Natural killer cell treated with Interleukin-12 subunit alpha and Interleukin-12 subunit beta and Interleukin-15 and Interleukin-18, amount 100 ng/mL, for 72 hours (primary cell): Measurements from ENCODE around the gene SIT1. TPM values are rescaled to one million over a fixed set of nuclear protein-coding genes. Genes with fewer than 3 reads are reported as not detected.
"Not testable (repeated sequence)": the region's sequence is repeated elsewhere in the genome, so short reads cannot be mapped to it uniquely, and the experiment has no call there.

Source experiments
- ATAC-seq, 2 donors: fragments of 150-1000 bp; cut with Tn5 transposase in 1 of 2; sonication (Bioruptor Pico), chemical (Tn5 transposase) in 1 of 2; 2 replicates each; pipeline ENCODE4 v1.10.0; 2021
- DNase-seq: peaks from one replicate; pipeline ENCODE4 v3.0.0; 2022; ENCODE audit warnings: low spot score
- H3K27ac Mint-ChIP-seq, 2 donors: 1 replicate in 1 of 2; 2 replicates in 1 of 2; pipeline ENCODE4 v1.8.0; 2022; ENCODE audit warnings: mixed read lengths in 2 of 2, mild to moderate bottlenecking in 1 of 2, moderate library complexity in 1 of 2
- H3K27me3 Mint-ChIP-seq, 2 donors: 1 replicate in 1 of 2; 2 replicates in 1 of 2; pipeline ENCODE4 v1.8.0; 2022; ENCODE audit warnings: mixed read lengths in 2 of 2
- H3K36me3 Mint-ChIP-seq: one replicate; pipeline ENCODE4 v1.8.0; 2022; ENCODE audit warnings: mixed read lengths
- H3K4me1 Mint-ChIP-seq, 2 donors: 1 replicate in 1 of 2; 2 replicates in 1 of 2; pipeline ENCODE4 v1.8.0; 2022; ENCODE audit warnings: low read depth in 2 of 2, mixed read lengths in 2 of 2, mild to moderate bottlenecking in 1 of 2
- H3K4me3 Mint-ChIP-seq: one replicate; pipeline ENCODE4 v1.8.0; 2022; ENCODE audit warnings: mixed read lengths
- H3K9me3 Mint-ChIP-seq: 2 replicates; pipeline ENCODE4 v1.8.0; 2022; ENCODE audit warnings: mixed read lengths
- total RNA-seq, 2 donors: library from RNA; stranded (reverse); gene quantifications; one replicate each; pipeline ENCODE4 v1.2.3, GENCODE V29; 2022

Gene SIT1
- total RNA-seq, 2 donors from 2014 or later, result 3.5 to 7.1 TPM

DNA sequence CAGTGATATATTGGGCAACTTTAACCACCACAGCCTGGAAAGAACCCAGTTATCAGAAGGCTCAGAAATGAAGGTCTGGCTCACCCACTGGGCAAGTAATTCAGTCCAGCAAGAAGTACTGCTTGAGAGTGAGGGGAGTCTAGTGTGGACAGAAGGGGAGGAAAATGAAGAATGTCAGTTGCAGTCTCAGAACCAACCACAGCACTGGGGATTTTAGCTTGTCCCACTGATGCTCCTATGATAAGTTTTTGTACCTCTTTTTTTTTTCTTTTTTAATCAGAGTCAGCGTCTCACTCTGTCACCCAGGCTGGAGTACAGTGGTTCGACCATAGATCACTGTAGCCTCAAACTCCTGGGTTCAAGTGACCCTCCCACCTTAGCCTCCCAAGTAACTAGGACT, 23.2 kb downstream of the SIT1 start:
- no peaks in the 10 kb centered on the region for H3K36me3 Mint-ChIP-seq
- no peaks in the 10 kb centered on the region for H3K27me3 Mint-ChIP-seq
- DNase-seq (no peak), ATAC-seq (no peak)
- no peak overlapping the region for H3K4me3 Mint-ChIP-seq
- peaks cover 3 to 4% of the 10 kb centered on the region in 2 donors for H3K4me1 Mint-ChIP-seq
- H3K27ac Mint-ChIP-seq, result no peak overlapping the region
- H3K9me3 Mint-ChIP-seq, result no peaks in the 10 kb centered on the region

DNA sequence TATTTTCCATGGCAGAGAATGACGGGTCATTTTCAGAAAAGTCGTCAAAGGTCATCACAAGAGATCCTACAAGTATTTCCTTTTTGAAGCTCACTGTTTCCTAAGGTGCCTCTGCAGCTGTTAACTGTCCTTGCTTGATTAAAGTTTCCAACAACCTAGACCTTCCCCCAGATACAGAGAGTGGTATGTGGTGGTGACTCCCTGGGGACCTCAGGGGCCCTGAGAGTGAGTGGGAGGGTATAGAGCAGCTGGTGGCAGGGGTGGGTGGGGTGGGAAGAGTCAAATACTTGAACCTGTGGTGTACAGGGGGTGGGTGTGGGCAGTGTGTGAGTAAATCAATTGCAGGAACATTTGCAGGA, 31.0 kb downstream of the SIT1 start:
- DNase-seq (no peak), ATAC-seq (peak in 1 of 2 donors; percentile 3)
- peak overlapping the region; percentile 92 to 97 for H3K27ac Mint-ChIP-seq
- H3K9me3 Mint-ChIP-seq, result no peaks in the 10 kb centered on the region
- H3K27me3 Mint-ChIP-seq, result no peaks in the 10 kb centered on the region
- H3K4me3 Mint-ChIP-seq, result peak overlapping the region; percentile 90
- no peaks in the 10 kb centered on the region for H3K36me3 Mint-ChIP-seq
- H3K4me1 Mint-ChIP-seq, result peaks cover 44 to 45% of the 10 kb centered on the region in 2 donors

DNA sequence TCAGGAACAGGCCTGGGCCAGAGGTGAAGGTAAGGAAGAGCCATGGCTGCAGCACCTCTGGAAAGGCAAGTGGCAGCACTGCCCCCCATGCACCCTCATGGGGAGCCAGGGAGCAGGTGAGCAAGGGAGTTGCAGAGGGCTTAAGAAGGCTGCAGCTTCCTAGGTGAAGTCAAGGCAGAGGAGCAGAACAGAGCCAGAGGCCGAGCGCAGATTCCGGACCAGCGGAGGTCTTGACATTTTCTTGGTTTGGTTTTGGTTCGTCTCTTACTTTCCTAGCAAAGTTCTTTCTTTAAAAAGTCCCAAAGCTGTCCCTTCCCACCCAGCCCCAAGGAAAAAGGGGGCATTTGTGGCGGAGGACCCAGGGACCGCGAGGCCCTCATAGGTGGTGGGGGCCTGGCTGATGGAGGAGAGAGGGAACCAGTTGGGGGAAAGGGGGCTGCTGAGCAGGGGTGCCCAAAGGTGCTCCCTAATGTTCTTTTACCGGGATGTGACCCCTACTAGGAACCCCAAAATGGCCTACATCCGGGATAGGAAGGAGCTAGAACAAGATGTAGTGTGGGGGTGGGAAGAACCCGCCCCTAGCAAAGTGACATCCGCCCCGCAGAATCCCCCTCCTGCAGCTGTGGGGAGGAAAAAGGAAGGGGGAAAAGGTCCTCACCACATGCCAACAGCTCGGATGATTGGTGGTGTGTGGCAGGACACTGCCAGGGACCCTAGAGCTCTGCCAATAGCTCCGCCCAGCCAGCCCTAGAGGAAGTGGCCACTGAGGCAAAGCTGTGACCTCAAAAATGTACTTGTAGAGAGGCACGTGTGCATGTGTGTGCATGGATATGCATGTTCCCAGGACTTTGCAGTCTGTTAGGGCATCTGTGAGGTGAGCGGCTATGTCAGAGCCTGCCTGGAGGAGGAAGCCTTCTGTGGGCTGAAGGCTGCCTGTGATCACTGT, 31.6 kb downstream of the SIT1 start:
- Mint-ChIP-seq H3K27me3 (no peaks in the 10 kb centered on the region), H3K4me1 (peaks cover 44 to 46% of the 10 kb centered on the region in 2 donors), H3K4me3 (peak overlapping the region; percentile 90), H3K27ac (peak overlapping the region; percentile 92 to 97), H3K36me3 (no peaks in the 10 kb centered on the region), H3K9me3 (no peaks in the 10 kb centered on the region)
- ATAC-seq, result peak; percentile 71 to 79
- peak; percentile 78 for DNase-seq

DNA sequence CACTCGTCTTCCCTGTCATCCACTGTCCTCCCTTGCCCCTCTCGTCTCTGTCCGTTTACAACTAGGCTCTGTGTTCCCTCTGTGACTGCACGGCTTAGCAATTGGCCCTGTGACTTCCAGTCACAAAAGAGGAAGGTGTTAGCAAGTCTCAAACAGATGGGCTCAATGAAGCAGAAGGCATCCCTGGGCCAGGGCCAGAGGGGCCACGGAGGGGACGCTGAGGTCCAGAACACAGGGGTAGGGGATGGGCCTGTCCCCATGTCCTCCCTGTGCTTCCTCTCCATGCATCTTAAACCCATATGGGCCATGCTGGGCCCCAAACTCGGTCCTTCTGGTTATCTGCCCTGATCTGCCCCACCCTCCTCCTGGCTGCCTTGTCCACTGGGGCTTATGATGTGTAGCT, 32.4 kb downstream of the SIT1 start, which contains the start of gene CD72:
TSS of gene CD72 (minus strand) at position 89 of the 403 bp plus-strand sequence. CDS start 110 bp downstream, outside the sequence.
- DNase-seq, result no peak
- Mint-ChIP-seq H3K27me3 (no peaks in the 10 kb centered on the region), H3K9me3 (no peaks in the 10 kb centered on the region), H3K4me1 (peaks cover 44 to 46% of the 10 kb centered on the region in 2 donors), H3K4me3 (peak within 1 kb of the TSS; percentile 90), H3K27ac (peak within 1 kb of the TSS; percentile 92 to 97), H3K36me3 (no peaks in the 10 kb centered on the region)
- ATAC-seq, result no peak

DNA sequence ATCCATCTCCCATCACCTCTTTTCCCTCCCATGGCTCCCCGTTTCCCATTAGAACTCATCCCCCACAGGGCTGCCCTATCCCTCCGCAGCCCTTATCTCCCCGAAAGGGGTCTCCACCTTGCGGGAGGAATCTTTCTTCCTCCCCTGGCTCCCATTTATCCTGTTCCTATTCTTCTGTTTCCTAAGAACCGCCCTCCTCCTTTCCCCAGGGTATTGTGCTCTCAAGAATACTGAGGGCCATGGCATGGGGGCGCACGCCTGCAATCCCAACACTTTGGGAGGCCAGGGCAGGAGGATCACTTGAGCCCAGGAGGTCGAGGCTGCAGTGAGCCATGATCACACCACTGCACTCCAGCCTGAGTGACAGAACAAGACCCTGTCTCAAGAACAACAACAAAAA, 33.2 kb downstream of the SIT1 start:
- DNase-seq, result no peak
- H3K36me3 Mint-ChIP-seq, result no peaks in the 10 kb centered on the region
- no peaks in the 10 kb centered on the region for H3K27me3 Mint-ChIP-seq
- ATAC-seq, result no peak
- H3K9me3 Mint-ChIP-seq, result no peaks in the 10 kb centered on the region
- peak overlapping the region; percentile 90 for H3K4me3 Mint-ChIP-seq
- H3K27ac Mint-ChIP-seq, result peak overlapping the region; percentile 92 to 97
- peaks cover 44 to 46% of the 10 kb centered on the region in 2 donors for H3K4me1 Mint-ChIP-seq

DNA sequence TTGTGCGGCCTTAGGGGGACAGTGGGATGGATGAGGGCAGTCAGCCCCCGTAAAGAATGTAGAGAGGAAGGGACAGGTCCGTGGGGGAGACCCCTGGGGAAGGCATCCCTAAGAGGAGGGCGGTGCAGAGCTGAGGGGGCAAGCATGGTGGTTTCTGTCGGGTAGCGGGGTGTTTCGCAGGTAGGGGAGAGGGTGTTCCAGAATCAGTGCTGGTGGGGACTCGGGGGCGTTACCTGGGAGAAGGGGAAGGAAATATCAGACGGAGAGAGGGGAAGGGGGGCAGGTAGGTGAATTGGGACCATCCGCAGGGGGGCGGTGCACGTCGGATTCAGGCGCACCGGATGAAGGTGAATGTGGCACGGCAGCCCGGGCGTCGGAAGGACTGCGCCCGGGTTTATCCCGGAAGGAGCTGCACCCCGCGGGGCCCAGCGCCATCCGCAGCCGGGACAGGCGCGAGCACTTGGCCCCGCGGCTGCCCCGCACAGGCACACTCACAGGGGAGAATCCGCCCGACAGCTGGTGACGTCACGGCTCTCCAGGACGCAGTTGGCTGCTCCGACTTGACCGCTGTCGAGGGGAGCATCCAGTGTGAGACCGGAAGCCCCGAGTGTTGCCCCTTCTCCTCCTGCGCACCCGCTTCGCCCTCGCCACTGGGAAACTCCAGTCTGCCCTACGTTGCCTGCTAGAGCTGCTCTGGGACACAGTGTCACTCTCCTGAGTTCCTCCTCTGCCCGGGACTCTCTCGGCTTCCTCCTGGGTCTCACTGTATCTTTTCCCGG, 33.9 kb downstream of the SIT1 start:
- H3K27ac Mint-ChIP-seq, result peak overlapping the region; percentile 92 to 97
- DNase-seq, result peak; percentile 91
- peaks cover 44 to 46% of the 10 kb centered on the region in 2 donors for H3K4me1 Mint-ChIP-seq
- H3K4me3 Mint-ChIP-seq, result peak overlapping the region; percentile 90
- no peaks in the 10 kb centered on the region for H3K27me3 Mint-ChIP-seq
- no peaks in the 10 kb centered on the region for H3K9me3 Mint-ChIP-seq
- ATAC-seq, result peak; percentile 85 to 90
- H3K36me3 Mint-ChIP-seq, result no peaks in the 10 kb centered on the region

DNA sequence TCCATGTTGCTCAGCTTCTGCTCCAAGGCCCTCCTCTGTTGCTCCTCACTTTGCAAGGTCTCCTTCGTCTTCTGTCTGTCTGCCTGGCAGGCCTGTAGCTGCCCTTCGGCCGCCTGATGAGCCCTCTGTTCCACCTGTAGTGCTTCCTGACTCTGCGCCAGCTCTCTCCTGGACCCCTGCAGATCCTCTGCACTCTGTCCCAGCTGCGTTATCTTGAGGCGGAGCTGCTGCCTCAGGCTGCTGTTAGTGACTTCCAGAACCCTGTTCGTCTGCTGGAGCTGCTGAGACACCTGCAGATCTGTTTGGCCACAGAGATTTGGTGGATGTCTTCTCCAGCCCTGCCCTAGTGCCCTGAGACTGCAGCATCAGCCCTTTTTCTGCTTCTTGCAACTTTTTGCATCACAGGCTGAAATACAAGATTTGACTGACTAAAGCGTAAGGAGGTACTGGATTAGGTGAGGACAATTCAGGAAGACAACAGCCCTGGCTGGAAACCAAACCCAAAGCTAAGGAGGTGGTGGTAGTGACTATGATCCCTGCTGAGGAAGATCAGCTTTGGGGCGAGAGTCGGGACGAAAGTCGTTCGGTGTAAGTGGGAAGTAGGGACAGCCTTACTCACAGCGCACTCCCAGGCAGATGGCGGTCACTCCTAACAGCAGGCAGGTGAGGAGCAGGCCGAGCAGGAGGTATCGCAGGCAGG, 34.6 kb downstream of the SIT1 start:
- DNase-seq (no peak), ATAC-seq (no peak)
- H3K4me1 Mint-ChIP-seq, result peaks cover 51 to 52% of the 10 kb centered on the region in 2 donors
- no peaks in the 10 kb centered on the region for H3K9me3 Mint-ChIP-seq
- no peaks in the 10 kb centered on the region for H3K27me3 Mint-ChIP-seq
- H3K27ac Mint-ChIP-seq, result peak overlapping the region; percentile 92 to 97
- no peaks in the 10 kb centered on the region for H3K36me3 Mint-ChIP-seq
- H3K4me3 Mint-ChIP-seq, result peak overlapping the region; percentile 90

DNA sequence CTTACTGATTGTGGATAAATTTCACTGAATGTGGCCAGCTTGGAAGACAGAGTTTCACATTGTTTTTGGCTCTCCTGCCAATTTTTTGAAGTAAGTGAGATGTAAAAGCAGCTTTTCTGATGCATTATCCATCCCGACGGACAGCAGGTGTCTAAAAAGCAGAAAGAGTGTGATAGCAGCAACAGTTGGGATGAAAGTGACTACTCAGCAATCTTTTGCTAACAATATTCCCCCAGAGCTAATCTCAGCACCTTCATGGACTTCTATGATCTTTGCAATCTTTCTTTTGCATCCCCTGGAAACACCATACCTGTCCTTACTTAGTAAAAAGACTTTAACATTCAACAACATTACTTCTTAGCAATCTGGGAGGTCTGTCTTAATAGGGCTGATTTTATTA, 37.9 kb downstream of the SIT1 start:
- no peak for DNase-seq
- no peak for ATAC-seq
- no peaks in the 10 kb centered on the region for H3K27me3 Mint-ChIP-seq
- peaks cover 30 to 35% of the 10 kb centered on the region in 2 donors for H3K4me1 Mint-ChIP-seq
- no peaks in the 10 kb centered on the region for H3K9me3 Mint-ChIP-seq
- H3K36me3 Mint-ChIP-seq, result no peaks in the 10 kb centered on the region
- no peak overlapping the region for H3K4me3 Mint-ChIP-seq
- no peak overlapping the region for H3K27ac Mint-ChIP-seq

DNA sequence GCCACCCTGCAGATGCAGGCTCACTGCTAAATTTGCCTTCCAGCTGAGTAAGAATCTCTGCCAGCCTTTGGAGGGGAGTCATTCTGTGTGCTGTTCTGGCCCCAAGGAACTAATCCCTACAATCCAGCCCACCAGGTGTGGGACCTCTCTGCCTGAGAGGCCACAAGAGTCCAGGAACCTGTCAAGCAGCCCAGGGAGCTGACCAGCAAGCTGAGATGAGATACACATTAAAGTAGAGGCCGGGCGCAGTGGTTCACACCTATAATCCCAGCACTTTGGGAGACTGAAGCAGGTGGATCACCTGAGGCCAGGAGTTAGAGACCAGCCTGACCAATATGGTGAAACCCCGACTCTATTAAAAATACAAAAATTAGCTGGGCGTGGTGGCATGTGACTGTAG, 38.7 kb downstream of the SIT1 start:
- H3K36me3 Mint-ChIP-seq, H3K4me3 Mint-ChIP-seq, DNase-seq, H3K27me3 Mint-ChIP-seq, ATAC-seq, H3K9me3 Mint-ChIP-seq, H3K27ac Mint-ChIP-seq: not testable (repeated sequence)
- peaks cover 30 to 33% of the 10 kb centered on the region in 2 donors for H3K4me1 Mint-ChIP-seq

DNA sequence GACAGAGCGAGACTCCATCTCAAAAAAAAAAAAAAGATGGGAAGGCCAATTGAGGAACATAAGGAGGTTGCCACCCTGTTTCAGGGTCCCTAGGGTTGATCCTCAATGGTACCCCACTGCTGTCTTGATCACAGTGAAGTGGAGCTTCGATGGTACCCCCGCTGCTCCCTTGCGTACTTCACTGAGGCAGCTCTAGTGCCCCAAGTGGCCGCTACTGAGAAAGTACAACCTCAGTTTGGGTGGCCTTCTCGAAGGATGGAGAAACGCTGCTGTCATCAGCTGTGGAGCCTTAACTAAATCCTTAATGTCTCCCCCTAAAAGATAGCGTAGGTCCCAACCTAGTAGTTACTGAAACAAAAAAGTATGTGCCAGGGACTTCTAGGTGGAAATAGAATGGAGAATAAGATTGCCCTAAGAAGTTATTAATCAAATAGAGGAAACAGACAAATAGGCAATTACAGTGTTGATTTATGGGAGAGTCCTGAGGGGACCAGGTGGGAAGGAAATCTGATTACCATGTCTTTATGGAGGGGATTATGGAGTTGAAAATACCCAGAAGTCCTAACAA, 39.4 kb downstream of the SIT1 start:
- Mint-ChIP-seq H3K27ac (peak overlapping the region in 1 of 2 donors; percentile 31), H3K9me3 (no peaks in the 10 kb centered on the region), H3K4me3 (no peak overlapping the region), H3K4me1 (peaks cover 28 to 33% of the 10 kb centered on the region in 2 donors), H3K27me3 (no peaks in the 10 kb centered on the region), H3K36me3 (no peaks in the 10 kb centered on the region)
- ATAC-seq (peak; percentile 73 to 74), DNase-seq (no peak)

DNA sequence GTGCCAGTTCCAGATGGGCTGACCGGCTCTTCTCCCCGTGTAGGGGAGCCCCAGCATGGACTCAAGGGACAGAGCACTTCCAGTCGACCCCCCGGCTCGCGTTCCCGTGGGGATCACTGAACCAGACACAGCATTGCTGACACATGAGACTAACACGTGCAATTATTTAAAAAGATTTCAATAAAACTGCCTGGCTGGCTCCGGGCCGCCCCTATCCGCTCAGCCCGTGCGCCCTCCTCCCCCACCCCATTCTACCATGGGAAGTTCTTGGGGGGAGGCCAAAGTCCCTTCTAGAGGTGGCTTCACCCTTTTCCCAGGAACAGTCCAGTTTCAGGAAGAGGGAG, 40.9 kb downstream of the SIT1 start:
- no peaks in the 10 kb centered on the region for H3K9me3 Mint-ChIP-seq
- no peak overlapping the region for H3K27ac Mint-ChIP-seq
- H3K4me1 Mint-ChIP-seq, result peaks cover 25 to 26% of the 10 kb centered on the region in 2 donors
- no peak overlapping the region for H3K4me3 Mint-ChIP-seq
- H3K27me3 Mint-ChIP-seq, result no peaks in the 10 kb centered on the region
- ATAC-seq (no peak), DNase-seq (no peak)
- no peaks in the 10 kb centered on the region for H3K36me3 Mint-ChIP-seq

DNA sequence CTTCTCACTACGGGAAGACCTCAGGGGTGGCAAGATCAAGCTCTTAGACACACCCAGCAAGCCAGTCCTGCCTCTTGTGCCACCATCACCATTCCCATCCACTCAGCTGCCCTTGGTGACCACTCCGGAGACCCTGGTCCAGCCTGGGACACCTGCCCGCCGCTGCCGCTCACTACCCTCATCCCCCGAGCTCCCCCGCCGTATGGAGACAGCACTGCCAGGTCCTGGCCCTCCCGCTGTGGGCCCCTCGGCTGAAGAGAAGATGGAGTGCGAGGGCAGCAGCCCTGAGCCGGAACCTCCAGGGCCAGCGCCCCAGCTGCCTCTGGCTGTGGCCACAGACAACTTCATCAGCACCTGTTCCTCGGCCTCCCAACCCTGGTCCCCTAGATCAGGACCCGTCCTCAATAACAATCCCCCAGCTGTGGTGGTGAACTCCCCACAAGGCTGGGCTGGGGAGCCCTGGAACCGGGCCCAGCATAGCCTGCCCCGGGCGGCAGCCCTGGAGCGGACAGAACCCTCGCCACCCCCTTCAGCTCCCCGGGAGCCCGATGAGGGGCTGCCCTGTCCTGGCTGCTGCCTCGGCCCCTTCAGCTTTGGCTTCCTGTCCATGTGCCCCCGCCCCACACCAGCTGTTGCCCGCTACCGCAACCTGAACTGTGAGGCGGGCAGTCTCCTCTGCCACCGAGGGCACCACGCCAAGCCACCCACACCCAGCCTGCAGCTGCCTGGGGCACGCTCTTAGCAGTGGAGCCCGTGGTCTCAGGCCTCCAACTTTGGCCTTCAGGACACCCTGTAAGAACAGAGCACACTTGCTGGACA, 41.5 kb downstream of the SIT1 start:
- no peaks in the 10 kb centered on the region for H3K27me3 Mint-ChIP-seq
- no peak overlapping the region for H3K4me3 Mint-ChIP-seq
- no peak overlapping the region for H3K27ac Mint-ChIP-seq
- H3K9me3 Mint-ChIP-seq, result no peaks in the 10 kb centered on the region
- H3K4me1 Mint-ChIP-seq, result peaks cover 27 to 31% of the 10 kb centered on the region in 2 donors
- ATAC-seq, result no peak
- DNase-seq, result no peak
- no peaks in the 10 kb centered on the region for H3K36me3 Mint-ChIP-seq

DNA sequence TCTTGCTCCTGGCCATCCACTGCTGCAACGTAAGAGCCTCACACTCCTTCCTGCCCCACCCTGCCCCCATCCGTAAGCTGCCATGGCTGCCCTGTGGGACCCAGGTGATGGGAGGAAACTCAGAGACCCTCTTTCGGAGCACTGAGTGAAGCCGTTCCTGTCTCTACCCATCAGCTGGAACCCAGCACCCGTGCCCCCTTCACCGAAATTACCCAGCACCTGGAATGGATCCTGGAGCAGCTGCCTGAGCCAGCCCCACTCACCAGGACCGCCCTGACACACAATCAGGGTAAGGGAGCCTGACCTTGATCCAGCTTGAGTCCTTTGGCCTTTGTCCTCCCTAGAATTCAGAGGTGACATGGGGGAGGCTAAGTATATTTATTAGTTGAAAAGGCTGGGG, 42.5 kb downstream of the SIT1 start:
- Mint-ChIP-seq H3K9me3 (no peaks in the 10 kb centered on the region), H3K4me1 (peaks cover 37 to 41% of the 10 kb centered on the region in 2 donors), H3K4me3 (no peak overlapping the region), H3K27me3 (no peaks in the 10 kb centered on the region), H3K36me3 (no peaks in the 10 kb centered on the region), H3K27ac (no peak overlapping the region)
- DNase-seq (no peak), ATAC-seq (no peak)
